ENCODE data around the gene DAAM2. TPM values are rescaled to one million over a fixed set of nuclear protein-coding genes. Genes with fewer than 3 reads are reported as not detected.

DAAM2 gene
- total RNA-seq, 2 experiments from 2014 or later: not detected

DNA sequence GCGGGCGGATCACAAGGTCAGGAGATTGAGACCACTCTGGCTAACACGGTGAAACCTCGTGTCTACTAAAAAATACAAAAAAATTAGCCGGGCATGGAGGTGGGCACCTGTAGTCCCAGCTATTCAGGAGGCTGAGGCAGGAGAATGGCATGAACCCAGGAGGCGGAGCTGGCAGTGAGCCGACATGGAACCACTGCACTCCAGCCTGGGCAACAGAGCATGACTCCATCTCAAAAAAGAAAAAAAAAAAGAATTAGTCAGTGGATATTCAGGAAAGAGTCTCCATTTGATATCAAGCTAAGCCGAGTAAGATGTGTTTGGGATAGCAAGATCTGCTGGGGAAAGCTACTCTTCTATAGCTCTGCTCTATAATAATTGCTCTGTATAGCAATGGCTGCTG is 101.1 kb downstream of the DAAM2 start:
- ATAC-seq (ENCODE audit: poor library complexity) (no peak), DNase-seq (no peak)
- no peak overlapping the region for H3K27ac Mint-ChIP-seq
- Histone ChIP-seq H3K36me3 (ENCODE audit: insufficient read depth, low read length) (no peaks in the 10 kb centered on the region), H3K27ac (ENCODE audit: low read depth in 1 of 2, low read length in 2 of 2) (no peak overlapping the region), H3K27me3 (ENCODE audit: control insufficient read depth in 1 of 2, insufficient read depth in 2 of 2, low read length in 2 of 2) (peaks cover 0 to 2% of the 10 kb centered on the region in 2 experiments), H3K9me3 (ENCODE audit: control insufficient read depth in 1 of 2, insufficient read depth in 1 of 2, low read length in 2 of 2) (no peaks in the 10 kb centered on the region), H3K4me3 (ENCODE audit: low read length) (no peak overlapping the region), H3K4me1 (ENCODE audit: insufficient read depth, low read length) (no peaks in the 10 kb centered on the region)
- H3K4me3 Mint-ChIP-seq: no peak overlapping the region
- intact Hi-C loops (cut with DNase I, micrococcal nuclease): no loop called here
- H3K9me3 Mint-ChIP-seq: no peaks in the 10 kb centered on the region
- peaks cover 16% of the 10 kb centered on the region for H3K27me3 Mint-ChIP-seq
- POLR2A ChIA-PET: no interaction called here
- no peaks in the 10 kb centered on the region for H3K4me1 Mint-ChIP-seq (ENCODE audit: low read depth)
- CTCF ChIA-PET: no interaction called here
- TF ChIP-seq, protein P1, sequence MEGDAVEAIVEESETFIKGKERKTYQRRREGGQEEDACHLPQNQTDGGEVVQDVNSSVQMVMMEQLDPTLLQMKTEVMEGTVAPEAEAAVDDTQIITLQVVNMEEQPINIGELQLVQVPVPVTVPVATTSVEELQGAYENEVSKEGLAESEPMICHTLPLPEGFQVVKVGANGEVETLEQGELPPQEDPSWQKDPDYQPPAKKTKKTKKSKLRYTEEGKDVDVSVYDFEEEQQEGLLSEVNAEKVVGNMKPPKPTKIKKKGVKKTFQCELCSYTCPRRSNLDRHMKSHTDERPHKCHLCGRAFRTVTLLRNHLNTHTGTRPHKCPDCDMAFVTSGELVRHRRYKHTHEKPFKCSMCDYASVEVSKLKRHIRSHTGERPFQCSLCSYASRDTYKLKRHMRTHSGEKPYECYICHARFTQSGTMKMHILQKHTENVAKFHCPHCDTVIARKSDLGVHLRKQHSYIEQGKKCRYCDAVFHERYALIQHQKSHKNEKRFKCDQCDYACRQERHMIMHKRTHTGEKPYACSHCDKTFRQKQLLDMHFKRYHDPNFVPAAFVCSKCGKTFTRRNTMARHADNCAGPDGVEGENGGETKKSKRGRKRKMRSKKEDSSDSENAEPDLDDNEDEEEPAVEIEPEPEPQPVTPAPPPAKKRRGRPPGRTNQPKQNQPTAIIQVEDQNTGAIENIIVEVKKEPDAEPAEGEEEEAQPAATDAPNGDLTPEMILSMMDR (IDR thresholded peaks at IDR 0.05): no peak
- H3K36me3 Mint-ChIP-seq (ENCODE audit: low read depth): no peaks in the 10 kb centered on the region

DNA sequence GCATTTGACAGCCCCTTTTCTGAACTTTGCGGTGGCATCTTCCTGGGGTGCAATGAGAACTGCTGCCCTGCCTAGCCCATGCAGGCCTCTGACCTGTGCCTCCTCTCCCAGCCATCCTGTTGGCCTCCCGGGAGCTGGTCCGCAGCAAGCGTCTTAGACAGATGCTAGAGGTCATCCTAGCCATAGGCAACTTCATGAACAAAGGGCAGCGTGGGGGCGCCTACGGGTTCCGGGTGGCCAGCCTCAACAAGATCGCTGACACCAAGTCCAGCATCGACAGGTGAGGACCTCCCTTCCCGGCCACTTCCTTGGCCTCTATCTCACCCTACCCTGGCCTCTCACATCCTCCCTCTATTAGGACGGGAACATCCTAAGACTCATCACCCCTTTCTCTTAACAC is 104.5 kb downstream of the DAAM2 start:
- Mint-ChIP-seq H3K27ac (no peak overlapping the region), H3K4me1 (ENCODE audit: low read depth) (no peaks in the 10 kb centered on the region), H3K36me3 (ENCODE audit: low read depth) (no peaks in the 10 kb centered on the region), H3K27me3 (peaks cover 10% of the 10 kb centered on the region), H3K4me3 (no peak overlapping the region), H3K9me3 (no peaks in the 10 kb centered on the region)
- H3K9me3 ChIP-seq (ENCODE audit: control insufficient read depth in 1 of 2, insufficient read depth in 1 of 2, low read length in 2 of 2): peaks cover 0 to 8% of the 10 kb centered on the region in 2 experiments
- ChIA-PET CTCF (no interaction called here), POLR2A (no interaction called here)
- intact Hi-C loops (cut with DNase I, micrococcal nuclease): no loop called here
- TF ChIP-seq, protein P1 (IDR thresholded peaks at IDR 0.05): no peak
- no peak overlapping the region for H3K4me3 ChIP-seq (ENCODE audit: low read length)
- no peak overlapping the region for H3K27ac ChIP-seq (ENCODE audit: low read depth in 1 of 2, low read length in 2 of 2)
- no peaks in the 10 kb centered on the region for H3K36me3 ChIP-seq (ENCODE audit: insufficient read depth, low read length)
- no peak for ATAC-seq (ENCODE audit: poor library complexity)
- peaks cover 0 to 2% of the 10 kb centered on the region in 2 experiments for H3K27me3 ChIP-seq (ENCODE audit: control insufficient read depth in 1 of 2, insufficient read depth in 2 of 2, low read length in 2 of 2)
- H3K4me1 ChIP-seq (ENCODE audit: insufficient read depth, low read length): no peaks in the 10 kb centered on the region
- DNase-seq: no peak

DNA sequence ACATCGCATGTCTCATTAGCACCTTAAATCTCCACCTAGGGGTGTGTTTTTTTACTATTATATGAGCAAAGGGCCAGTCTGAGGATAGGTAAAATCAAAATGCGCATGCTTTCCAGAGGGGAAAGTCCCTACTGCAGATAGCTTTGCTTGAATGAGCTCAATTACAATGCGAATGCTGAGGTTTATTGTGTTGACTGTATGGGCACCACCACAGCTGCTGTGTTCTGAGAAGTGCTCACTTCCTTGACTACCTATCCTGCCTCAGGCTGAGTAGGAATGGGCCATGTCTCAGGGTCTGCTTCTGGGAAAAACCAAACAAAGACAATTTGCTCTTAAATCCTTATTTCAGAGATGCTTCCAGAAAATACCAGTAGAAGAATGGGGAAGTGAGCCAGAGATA is 105.5 kb downstream of the DAAM2 start:
- ATAC-seq (ENCODE audit: poor library complexity): no peak
- ChIA-PET CTCF (no interaction called here), POLR2A (no interaction called here)
- DNase-seq: no peak
- intact Hi-C loops (cut with DNase I, micrococcal nuclease): no loop called here
- H3K36me3 ChIP-seq (ENCODE audit: insufficient read depth, low read length): no peaks in the 10 kb centered on the region
- Mint-ChIP-seq H3K27me3 (peaks cover 10% of the 10 kb centered on the region), H3K27ac (no peak overlapping the region), H3K4me3 (no peak overlapping the region), H3K4me1 (ENCODE audit: low read depth) (no peaks in the 10 kb centered on the region), H3K36me3 (ENCODE audit: low read depth) (no peaks in the 10 kb centered on the region), H3K9me3 (no peaks in the 10 kb centered on the region)
- H3K4me1 ChIP-seq (ENCODE audit: insufficient read depth, low read length): no peaks in the 10 kb centered on the region
- peaks cover 0 to 8% of the 10 kb centered on the region in 2 experiments for H3K9me3 ChIP-seq (ENCODE audit: control insufficient read depth in 1 of 2, insufficient read depth in 1 of 2, low read length in 2 of 2)
- H3K27ac ChIP-seq (ENCODE audit: low read depth in 1 of 2, low read length in 2 of 2): no peak overlapping the region
- H3K4me3 ChIP-seq (ENCODE audit: low read length): no peak overlapping the region
- peaks cover 0 to 2% of the 10 kb centered on the region in 2 experiments for H3K27me3 ChIP-seq (ENCODE audit: control insufficient read depth in 1 of 2, insufficient read depth in 2 of 2, low read length in 2 of 2)
- TF ChIP-seq, protein P1 (IDR thresholded peaks at IDR 0.05): no peak
